HuH-7 (cell line): ENCODE data around the gene GSTM2.

ENCODE experiments used
- DNase-seq: peaks from one replicate; pipeline ENCODE4 v3.0.0; 2011; ENCODE audit warnings: low spot score

Gene GSTM2

GRCh38 chr1:109667452-109668122 lies at the start of gene GSTM2:
TSS of gene GSTM2 (plus strand) at chr1:109668057. CDS start at chr1:109668116, 59 bp downstream.
- peak; percentile 92 for DNase-seq

- peak; percentile 42 for DNase-seq
Measured at GRCh38 chr1:109618661-109619575, 48.9 kb upstream of the GSTM2 start.

- DNase-seq, result peak; percentile 78
Measured at GRCh38 chr1:109619576-109620400, 48.1 kb upstream of the GSTM2 start, which contains the start of the genes AMPD2 and GNAT2. TSS of gene AMPD2 (plus strand) at chr1:109619837. CDS start at chr1:109621176, 1,339 bp downstream. TSS of gene GNAT2 (minus strand) at chr1:109619616. CDS start at chr1:109612870, 6,746 bp downstream.

- DNase-seq, result peak; percentile 70
Measured at GRCh38 chr1:109620401-109620791, 47.5 kb upstream of the GSTM2 start.

GRCh38 chr1:109620841-109621286 lies 47.0 kb upstream of the GSTM2 start:
- DNase-seq, result peak; percentile 97

GRCh38 chr1:109621379-109622136 lies 46.3 kb upstream of the GSTM2 start:
- no peak for DNase-seq

- no peak for DNase-seq
Measured at GRCh38 chr1:109622137-109622892, 45.5 kb upstream of the GSTM2 start.

- DNase-seq, result no peak
Measured at GRCh38 chr1:109622895-109623294, 45.0 kb upstream of the GSTM2 start.

GRCh38 chr1:109623601-109624161 lies 44.2 kb upstream of the GSTM2 start:
- DNase-seq, result no peak

GRCh38 chr1:109624201-109625010 lies 43.5 kb upstream of the GSTM2 start:
- DNase-seq, result no peak

- DNase-seq, result no peak
Measured at GRCh38 chr1:109625176-109625575, 42.7 kb upstream of the GSTM2 start.

- DNase-seq, result no peak
Measured at GRCh38 chr1:109625601-109626560, 42.0 kb upstream of the GSTM2 start.

GRCh38 chr1:109626682-109627408 lies 41.0 kb upstream of the GSTM2 start:
- no peak for DNase-seq

- no peak for DNase-seq
Measured at GRCh38 chr1:109627692-109628399, 40.0 kb upstream of the GSTM2 start.

GRCh38 chr1:109628540-109629321 lies 39.1 kb upstream of the GSTM2 start:
- DNase-seq, result no peak
